ENCODE data around the gene SUSD5. TPM values are rescaled to one million over a fixed set of nuclear protein-coding genes. Genes with fewer than 3 reads are reported as not detected.
"Not testable (repeated sequence)": the region's sequence is repeated elsewhere in the genome, so short reads cannot be mapped to it uniquely, and the experiment has no call there.

The SUSD5 gene
- total RNA-seq, 4 donors from 2014 or later, result 0.18 to 0.85 (median 0.40) TPM; not detected in 1

- Histone ChIP-seq H3K9me3 (no peaks in the 10 kb centered on the region), H3K27ac (no peak overlapping the region), H3K27me3 (no peaks in the 10 kb centered on the region), H3K4me1 (no peaks in the 10 kb centered on the region), H3K4me3 (no peak overlapping the region), H3K36me3 (no peaks in the 10 kb centered on the region)
- no peak for DNase-seq
- TF ChIP-seq POLR2A (IDR thresholded peaks at IDR 0.05) (no peak), CTCF (IDR thresholded peaks at IDR 0.05) (no peak)
These were observed 51.3 kb downstream of the SUSD5 start for GRCh38 chr3:33167284-33167683.

- no peaks in the 10 kb centered on the region for H3K9me3 ChIP-seq
- H3K36me3 ChIP-seq, result no peaks in the 10 kb centered on the region
- H3K4me3 ChIP-seq, result no peak overlapping the region
- H3K27ac ChIP-seq, result no peak overlapping the region
- no peaks in the 10 kb centered on the region for H3K4me1 ChIP-seq
- DNase-seq, result no peak
- H3K27me3 ChIP-seq, result no peaks in the 10 kb centered on the region
- TF ChIP-seq CTCF (IDR thresholded peaks at IDR 0.05) (no peak), POLR2A (IDR thresholded peaks at IDR 0.05) (no peak)
These were observed 52.5 kb downstream of the SUSD5 start for GRCh38 chr3:33166095-33166494.

- H3K27me3 ChIP-seq, result no peaks in the 10 kb centered on the region
- H3K4me1 ChIP-seq, result no peaks in the 10 kb centered on the region
- no peak overlapping the region for H3K27ac ChIP-seq
- no peak for TF ChIP-seq POLR2A (IDR thresholded peaks at IDR 0.05)
- no peaks in the 10 kb centered on the region for H3K36me3 ChIP-seq
- DNase-seq, result no peak
- H3K4me3 ChIP-seq, result no peak overlapping the region
- no peaks in the 10 kb centered on the region for H3K9me3 ChIP-seq
These were observed 53.2 kb downstream of the SUSD5 start for GRCh38 chr3:33165372-33165771.

- H3K4me3 ChIP-seq, H3K9me3 ChIP-seq, H3K36me3 ChIP-seq, DNase-seq, H3K27ac ChIP-seq, H3K27me3 ChIP-seq, H3K4me1 ChIP-seq: not testable (repeated sequence)
These were observed 56.0 kb downstream of the SUSD5 start for GRCh38 chr3:33162621-33163020.

GRCh38 chr3:33159981-33160380 lies 58.6 kb downstream of the SUSD5 start:
- no peak for TF ChIP-seq CTCF (IDR thresholded peaks at IDR 0.05)
- no peak for TF ChIP-seq POLR2A (IDR thresholded peaks at IDR 0.05)
- Histone ChIP-seq H3K4me1 (no peaks in the 10 kb centered on the region), H3K27ac (no peak overlapping the region), H3K36me3 (no peaks in the 10 kb centered on the region), H3K9me3 (no peaks in the 10 kb centered on the region), H3K27me3 (no peaks in the 10 kb centered on the region), H3K4me3 (no peak overlapping the region)
- no peak for DNase-seq

- TF ChIP-seq POLR2A (IDR thresholded peaks at IDR 0.05) (no peak), CTCF (IDR thresholded peaks at IDR 0.05) (no peak)
- Histone ChIP-seq H3K9me3 (no peaks in the 10 kb centered on the region), H3K4me1 (no peaks in the 10 kb centered on the region), H3K27ac (no peak overlapping the region), H3K27me3 (no peaks in the 10 kb centered on the region), H3K36me3 (no peaks in the 10 kb centered on the region), H3K4me3 (no peak overlapping the region)
- DNase-seq, result no peak
These were observed 59.4 kb downstream of the SUSD5 start for GRCh38 chr3:33159234-33159633.

- DNase-seq, result no peak
- Histone ChIP-seq H3K27me3 (no peaks in the 10 kb centered on the region), H3K4me3 (no peak overlapping the region), H3K9me3 (no peaks in the 10 kb centered on the region), H3K36me3 (no peaks in the 10 kb centered on the region), H3K4me1 (no peaks in the 10 kb centered on the region), H3K27ac (no peak overlapping the region)
- TF ChIP-seq POLR2A (IDR thresholded peaks at IDR 0.05) (no peak), CTCF (IDR thresholded peaks at IDR 0.05) (no peak)
These were observed 63.3 kb downstream of the SUSD5 start for GRCh38 chr3:33155301-33155700.
